GM12865 (cell line): Measurements from ENCODE around the gene RITA1.

Source experiments
- DNase-seq: peaks from one replicate; pipeline ENCODE4 v3.0.0; 2010; ENCODE audit warnings: low read depth
- H3K4me3 ChIP-seq: 2 replicates; pipeline ENCODE4 v1.5.1; 2011; ENCODE audit warnings: mild to moderate bottlenecking, low read depth, low read length, control low read depth
- CTCF ChIP-seq: IDR thresholded peaks from 2 replicates; pipeline ENCODE4 v1.5.1; 2011; ENCODE audit warnings: low read length, control low read depth, low read depth, inconsistent platforms; ENCODE audit not compliant: insufficient read depth; ENCODE audit errors: missing control alignments

The RITA1 gene

DNA sequence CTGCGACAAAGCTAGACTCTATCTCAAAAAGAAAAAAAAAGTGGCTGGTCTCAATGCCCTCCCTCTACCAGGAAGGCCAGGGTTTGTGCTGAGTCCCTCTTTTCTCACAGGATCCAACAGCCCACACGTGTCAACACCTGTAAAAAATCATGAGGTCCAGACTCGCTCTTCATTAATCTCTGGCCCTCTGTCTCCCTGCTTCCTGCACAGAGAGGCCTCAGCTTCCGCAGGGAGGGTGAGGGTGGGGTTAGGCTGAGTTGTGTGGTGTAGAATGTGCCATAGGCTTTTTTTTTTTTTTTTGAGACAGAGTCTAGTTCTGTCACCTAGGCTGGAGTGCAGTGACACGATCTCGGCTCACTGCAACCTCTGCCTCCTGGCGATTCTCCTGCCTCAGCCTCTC is 29.9 kb upstream of the RITA1 start:
- no peak for TF ChIP-seq CTCF
- DNase-seq: no peak
- no peak overlapping the region for H3K4me3 ChIP-seq

GRCh38 chr12:113157218-113157859 is 28.2 kb upstream of the RITA1 start:
- TF ChIP-seq CTCF: no peak
- DNase-seq: no peak
- no peak overlapping the region for H3K4me3 ChIP-seq

- no peak for TF ChIP-seq CTCF
- H3K4me3 ChIP-seq: no peak overlapping the region
- no peak for DNase-seq
These were observed 26.9 kb upstream of the RITA1 start for GRCh38 chr12:113158439-113159203.

- no peak for TF ChIP-seq CTCF
- H3K4me3 ChIP-seq: no peak overlapping the region
- no peak for DNase-seq
These were observed 25.6 kb upstream of the RITA1 start for GRCh38 chr12:113159937-113160336.

GRCh38 chr12:113161415-113162016 is 24.0 kb upstream of the RITA1 start:
- no peak for TF ChIP-seq CTCF
- no peak overlapping the region for H3K4me3 ChIP-seq
- peak; percentile 84 for DNase-seq

GRCh38 chr12:113162102-113163029 is 23.2 kb upstream of the RITA1 start:
- no peak for TF ChIP-seq CTCF
- no peak overlapping the region for H3K4me3 ChIP-seq
- no peak for DNase-seq
